Measurements from ENCODE around the gene IQGAP1. TPM values are rescaled to one million over a fixed set of nuclear protein-coding genes. Genes with fewer than 3 reads are reported as not detected.

IQGAP1 gene
- total RNA-seq, 1 experiment from 2014 or later = 235 TPM

- no peaks in the 10 kb centered on the region for H3K27me3 ChIP-seq (replicated peaks)
- peaks cover 3% of the 10 kb centered on the region for H3K36me3 ChIP-seq
- no peak overlapping the region for H3K27ac ChIP-seq
- DNase-seq (ENCODE audit: low read depth in 1 of 2, low spot score in 2 of 2) = no peak
- peak overlapping the region; percentile 98 for H3K4me3 ChIP-seq
- H3K4me1 ChIP-seq (replicated peaks) = peaks cover 5% of the 10 kb centered on the region
- H3K9me3 ChIP-seq (replicated peaks) = no peaks in the 10 kb centered on the region
Measured at GRCh38 chr15:90531147-90531546, 143.1 kb downstream of the IQGAP1 start.

GRCh38 chr15:90535254-90535653, 147.2 kb downstream of the IQGAP1 start:
- H3K4me1 ChIP-seq (replicated peaks) = no peaks in the 10 kb centered on the region; the same call in 1 of the 2 replicates
- no peak overlapping the region for H3K27ac ChIP-seq
- H3K4me3 ChIP-seq = no peak overlapping the region
- no peak for DNase-seq (ENCODE audit: low read depth in 1 of 2, low spot score in 2 of 2)
- H3K9me3 ChIP-seq (replicated peaks) = no peaks in the 10 kb centered on the region
- peaks cover 3% of the 10 kb centered on the region; the same call in 1 of the 2 replicates for H3K36me3 ChIP-seq
- no peaks in the 10 kb centered on the region for H3K27me3 ChIP-seq (replicated peaks)

- H3K4me1 ChIP-seq (replicated peaks) = no peaks in the 10 kb centered on the region
- H3K27me3 ChIP-seq (replicated peaks) = no peaks in the 10 kb centered on the region
- no peak overlapping the region for H3K4me3 ChIP-seq
- peaks cover 10% of the 10 kb centered on the region for H3K36me3 ChIP-seq
- no peaks in the 10 kb centered on the region for H3K9me3 ChIP-seq (replicated peaks)
- H3K27ac ChIP-seq = no peak overlapping the region
- DNase-seq (ENCODE audit: low read depth in 1 of 2, low spot score in 2 of 2) = no peak
Measured at GRCh38 chr15:90539789-90540188, 151.7 kb downstream of the IQGAP1 start.

GRCh38 chr15:90540768-90541167, 152.7 kb downstream of the IQGAP1 start:
- H3K27ac ChIP-seq = no peak overlapping the region

GRCh38 chr15:90545095-90545494, 157.1 kb downstream of the IQGAP1 start:
- Histone ChIP-seq H3K27me3 (replicated peaks) (no peaks in the 10 kb centered on the region), H3K9me3 (replicated peaks) (no peaks in the 10 kb centered on the region), H3K36me3 (peaks cover 7% of the 10 kb centered on the region; the same call in 1 of the 2 replicates), H3K4me1 (replicated peaks) (no peaks in the 10 kb centered on the region), H3K27ac (no peak overlapping the region), H3K4me3 (no peak overlapping the region)
- DNase-seq (ENCODE audit: low read depth in 1 of 2, low spot score in 2 of 2) = no peak

More at GRCh38 chr15:90540768-90541167, 152.7 kb downstream of the IQGAP1 start:
- Histone ChIP-seq H3K4me1 (replicated peaks) (no peaks in the 10 kb centered on the region), H3K9me3 (replicated peaks) (no peaks in the 10 kb centered on the region), H3K4me3 (no peak overlapping the region), H3K27me3 (replicated peaks) (no peaks in the 10 kb centered on the region), H3K36me3 (peaks cover 10% of the 10 kb centered on the region)
- DNase-seq (ENCODE audit: low read depth in 1 of 2, low spot score in 2 of 2) = no peak

- H3K27ac ChIP-seq = no peak overlapping the region
- H3K36me3 ChIP-seq = peaks cover 2% of the 10 kb centered on the region; the same call in 1 of the 2 replicates
- no peak for DNase-seq (ENCODE audit: low read depth in 1 of 2, low spot score in 2 of 2)
- peaks cover 8% of the 10 kb centered on the region for H3K4me1 ChIP-seq (replicated peaks)
- H3K9me3 ChIP-seq (replicated peaks) = no peaks in the 10 kb centered on the region
- no peaks in the 10 kb centered on the region for H3K27me3 ChIP-seq (replicated peaks)
- no peak overlapping the region for H3K4me3 ChIP-seq
Measured at GRCh38 chr15:90547540-90547939, 159.5 kb downstream of the IQGAP1 start.

GRCh38 chr15:90550919-90551318, 162.9 kb downstream of the IQGAP1 start:
- Histone ChIP-seq H3K9me3 (replicated peaks) (no peaks in the 10 kb centered on the region), H3K27ac (no peak overlapping the region), H3K36me3 (no peaks in the 10 kb centered on the region), H3K27me3 (replicated peaks) (no peaks in the 10 kb centered on the region), H3K4me3 (no peak overlapping the region), H3K4me1 (replicated peaks) (peaks cover 21% of the 10 kb centered on the region)
- DNase-seq (ENCODE audit: low read depth in 1 of 2, low spot score in 2 of 2) = no peak

Other genes with a start within 250 kb of the IQGAP1 start
- 5.6 and 17.8 TPM in 2 replicates for gene SEMA4B, start 186.9 kb upstream of the IQGAP1 start, total RNA-seq (2014; rRNA removed; shearing (Covaris generic))
- gene CIB1, start 154.3 kb upstream of the IQGAP1 start, total RNA-seq (2014; rRNA removed; shearing (Covaris generic)) = 30.1 and 36.8 TPM in 2 replicates
- gene GDPGP1, start 154.0 kb upstream of the IQGAP1 start, total RNA-seq (2014; rRNA removed; shearing (Covaris generic)) = 2.3 and 4.3 TPM in 2 replicates
- not detected in 2 replicates for gene TTLL13, start 138.7 kb upstream of the IQGAP1 start, total RNA-seq (2014; rRNA removed; shearing (Covaris generic))
- 138 and 157 TPM in 2 replicates for gene NGRN, start 122.6 kb upstream of the IQGAP1 start, total RNA-seq (2014; rRNA removed; shearing (Covaris generic))
- 0.66 and 4.1 TPM in 2 replicates for gene ZNF774, start 36.0 kb upstream of the IQGAP1 start, total RNA-seq (2014; rRNA removed; shearing (Covaris generic))
- 16.5 and 17.8 TPM in 2 replicates for gene CRTC3, start 141.7 kb downstream of the IQGAP1 start, total RNA-seq (2014; rRNA removed; shearing (Covaris generic))

All from SJSA1 (cell line).